DMS153 treated with DMSO at 0.1 percent for 48 hours (cell line): ENCODE results near the gene PID1.
"Not testable (repeated sequence)": the region's sequence is repeated elsewhere in the genome, so short reads cannot be mapped to it uniquely, and the experiment has no call there.

Experiments used
- DNase-seq: peaks from one replicate; lab custom pipeline; 2025; ENCODE audit not compliant: unreplicated experiment; lab: John Stamatoyannopoulos, UW

PID1 gene

GRCh38 chr2:229083606-229084340, 187.3 kb downstream of the PID1 start:
- DNase-seq: peak; percentile 90

- DNase-seq: no peak
Measured at GRCh38 chr2:229081411-229081810, 189.7 kb downstream of the PID1 start.

GRCh38 chr2:229080172-229080571, 190.9 kb downstream of the PID1 start:
- no peak for DNase-seq

- DNase-seq: not testable (repeated sequence)
Measured at GRCh38 chr2:229076886-229077285, 194.2 kb downstream of the PID1 start.

GRCh38 chr2:229073935-229074334, 197.2 kb downstream of the PID1 start:
- no peak for DNase-seq

GRCh38 chr2:229071292-229071976, 199.7 kb downstream of the PID1 start:
- DNase-seq: no peak

- DNase-seq: no peak
Measured at GRCh38 chr2:229066121-229066715, 204.9 kb downstream of the PID1 start.

GRCh38 chr2:229064749-229065148, 206.3 kb downstream of the PID1 start:
- DNase-seq: no peak

- no peak for DNase-seq
Measured at GRCh38 chr2:229060147-229060546, 210.9 kb downstream of the PID1 start.

GRCh38 chr2:229059331-229060033, 211.6 kb downstream of the PID1 start:
- DNase-seq: no peak

- no peak for DNase-seq
Measured at GRCh38 chr2:229057976-229058553, 213.0 kb downstream of the PID1 start.

- DNase-seq: no peak
Measured at GRCh38 chr2:229054311-229054710, 216.8 kb downstream of the PID1 start.

- DNase-seq: no peak
Measured at GRCh38 chr2:229051798-229052197, 219.3 kb downstream of the PID1 start.

- no peak for DNase-seq
Measured at GRCh38 chr2:229050133-229050532, 221.0 kb downstream of the PID1 start.

GRCh38 chr2:229048134-229048533, 223.0 kb downstream of the PID1 start:
- DNase-seq: no peak

- no peak for DNase-seq
Measured at GRCh38 chr2:229045671-229046070, 225.4 kb downstream of the PID1 start.

GRCh38 chr2:229044581-229044980, 226.5 kb downstream of the PID1 start:
- no peak for DNase-seq

- no peak for DNase-seq
Measured at GRCh38 chr2:229043681-229044080, 227.4 kb downstream of the PID1 start.

GRCh38 chr2:229042349-229042748, 228.7 kb downstream of the PID1 start:
- no peak for DNase-seq

- no peak for DNase-seq
Measured at GRCh38 chr2:229041691-229042090, 229.4 kb downstream of the PID1 start.

GRCh38 chr2:229037621-229038020, 233.5 kb downstream of the PID1 start:
- DNase-seq: no peak
